Ovary (tissue), 3 donors: Measurements from ENCODE around the gene ETV6.

Source experiments
- EP300 ChIP-seq: sonication (generic); formaldehyde crosslinking; IDR thresholded peaks from one replicate; pipeline ENCODE4 v1.6.1; 2017; ENCODE audit warnings: antibody characterized with exemption
- POLR2A ChIP-seq: fragments of 450-650 bp; IDR thresholded peaks from one replicate; pipeline ENCODE4 v1.6.1; 2017; ENCODE audit warnings: antibody characterized with exemption, mild to moderate bottlenecking, moderate library complexity
- TF ChIP-seq, protein P1 (sequence below), 3 donors: fragments of 450-650 bp in 2 of 3; fragments of 200-600 bp in 1 of 3; IDR thresholded peaks; one replicate each; pipeline versions ENCODE4 v1.5.1 to v1.8.0; 2016 to 2022; ENCODE audit warnings: antibody characterized with exemption in 3 of 3, mild to moderate bottlenecking in 1 of 3
- donor health status: DM: no; HTN: no; CAD: no.

- TF ChIP-seq, protein P1, sequence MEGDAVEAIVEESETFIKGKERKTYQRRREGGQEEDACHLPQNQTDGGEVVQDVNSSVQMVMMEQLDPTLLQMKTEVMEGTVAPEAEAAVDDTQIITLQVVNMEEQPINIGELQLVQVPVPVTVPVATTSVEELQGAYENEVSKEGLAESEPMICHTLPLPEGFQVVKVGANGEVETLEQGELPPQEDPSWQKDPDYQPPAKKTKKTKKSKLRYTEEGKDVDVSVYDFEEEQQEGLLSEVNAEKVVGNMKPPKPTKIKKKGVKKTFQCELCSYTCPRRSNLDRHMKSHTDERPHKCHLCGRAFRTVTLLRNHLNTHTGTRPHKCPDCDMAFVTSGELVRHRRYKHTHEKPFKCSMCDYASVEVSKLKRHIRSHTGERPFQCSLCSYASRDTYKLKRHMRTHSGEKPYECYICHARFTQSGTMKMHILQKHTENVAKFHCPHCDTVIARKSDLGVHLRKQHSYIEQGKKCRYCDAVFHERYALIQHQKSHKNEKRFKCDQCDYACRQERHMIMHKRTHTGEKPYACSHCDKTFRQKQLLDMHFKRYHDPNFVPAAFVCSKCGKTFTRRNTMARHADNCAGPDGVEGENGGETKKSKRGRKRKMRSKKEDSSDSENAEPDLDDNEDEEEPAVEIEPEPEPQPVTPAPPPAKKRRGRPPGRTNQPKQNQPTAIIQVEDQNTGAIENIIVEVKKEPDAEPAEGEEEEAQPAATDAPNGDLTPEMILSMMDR (IDR thresholded peaks at IDR 0.05), result no peak
- no peak for TF ChIP-seq POLR2A
- no peak for TF ChIP-seq EP300
These were observed 122.5 kb downstream of the ETV6 start for GRCh38 chr12:11771895-11772502.
